IMR-90 (cell line): ENCODE measurements around the gene LY6G6D. TPM values are rescaled to one million over a fixed set of nuclear protein-coding genes. Genes with fewer than 3 reads are reported as not detected.

ENCODE experiments used
- ATAC-seq: fragments of 200-7000 bp; cut with Tn5 transposase; 2 replicates; pipeline ENCODE4 v1.9.1; 2020; ENCODE audit warnings: low read depth, mild to moderate bottlenecking, moderate library complexity
- BruUV-seq: library from RNA; stranded (reverse); fragments of 400-500 nt; replicated peaks from 2 replicates; lab custom pipeline; 2021; lab: Mats Ljungman, UMichigan
- CTCF ChIA-PET: fragments of 300-600 bp; formaldehyde crosslinking; extraction: SDS; loops from one replicate; lab custom pipeline; 2021; ENCODE audit warnings: antibody characterized with exemption; lab: Yijun Ruan, JAX
- POLR2A ChIA-PET: fragments of 300-600 bp; sonication (Branson Sonifier 250); formaldehyde crosslinking; loops from one replicate; lab custom pipeline; 2022; ENCODE audit warnings: antibody characterized with exemption; ENCODE audit not compliant: unreplicated experiment; lab: Charles Lee
- DNase-seq: peaks from one replicate; pipeline ENCODE4 v3.0.0; 2013
- H2AFZ ChIP-seq: replicated peaks from 2 replicates; pipeline ENCODE3; 2013; ENCODE audit warnings: low read length, mild to moderate bottlenecking; ENCODE audit not compliant: poor library complexity
- H2AK5ac ChIP-seq: 2 replicates; pipeline ENCODE4 v1.6.1; 2013; ENCODE audit warnings: low read depth, low read length, inconsistent platforms
- H2AK9ac ChIP-seq: replicated peaks from 2 replicates; pipeline ENCODE3; 2013; ENCODE audit warnings: mild to moderate bottlenecking, low read depth, low read length, moderate library complexity; ENCODE audit not compliant: poor library complexity
- H2BK120ac ChIP-seq: 2 replicates; pipeline ENCODE4 v1.6.1; 2013; ENCODE audit warnings: low read depth, low read length, inconsistent platforms
- H2BK15ac ChIP-seq: 3 replicates; pipeline ENCODE4 v1.6.1; 2013; ENCODE audit warnings: low read depth, low read length, inconsistent platforms
- H2BK20ac ChIP-seq: 2 replicates; pipeline ENCODE4 v1.6.1; 2013; ENCODE audit warnings: low read depth, mild to moderate bottlenecking, inconsistent platforms, low read length, moderate library complexity
- H2BK5ac ChIP-seq: 2 replicates; pipeline ENCODE4 v1.6.1; 2013; ENCODE audit warnings: mild to moderate bottlenecking, low read depth, low read length, inconsistent platforms; ENCODE audit not compliant: poor library complexity, severe bottlenecking
- H3K14ac ChIP-seq: replicated peaks from 2 replicates; pipeline ENCODE4 v1.6.1; 2013; ENCODE audit warnings: low read depth, low read length, inconsistent platforms
- H3K18ac ChIP-seq: 2 replicates; pipeline ENCODE4 v1.6.1; 2013; ENCODE audit warnings: low read depth, low read length, control low read depth
- H3K23ac ChIP-seq: 2 replicates; pipeline ENCODE4 v1.6.1; 2013; ENCODE audit warnings: low read depth, low read length, inconsistent platforms
- H3K27ac ChIP-seq: 2 replicates; pipeline ENCODE4 v1.5.1; 2013; ENCODE audit warnings: mild to moderate bottlenecking, control low read depth, low read length; ENCODE audit not compliant: insufficient read depth
- H3K27me3 ChIP-seq: 2 replicates; pipeline ENCODE4 v1.6.1; 2013; ENCODE audit warnings: low read length; ENCODE audit not compliant: control insufficient read depth, insufficient read depth
- H3K36me3 ChIP-seq: 2 replicates; pipeline ENCODE4 v1.6.1; 2013; ENCODE audit warnings: low read length, mixed read lengths; ENCODE audit not compliant: control insufficient read depth, insufficient read depth
- H3K4ac ChIP-seq: 2 replicates; pipeline ENCODE4 v1.6.1; 2013; ENCODE audit warnings: low read depth, low read length, inconsistent platforms
- H3K4me1 ChIP-seq: 2 replicates; pipeline ENCODE4 v1.6.1; 2013; ENCODE audit warnings: low read length, mixed read lengths; ENCODE audit not compliant: control insufficient read depth, insufficient read depth
- H3K4me2 ChIP-seq: 2 replicates; pipeline ENCODE4 v1.6.1; 2013; ENCODE audit warnings: low read depth, mild to moderate bottlenecking, control low read depth, low read length, moderate library complexity
- H3K4me3 ChIP-seq: 2 replicates; pipeline ENCODE4 v1.5.1; 2013; ENCODE audit warnings: low read depth, mild to moderate bottlenecking, control low read depth, low read length, moderate library complexity; ENCODE audit not compliant: insufficient read depth
- H3K56ac ChIP-seq: 2 replicates; pipeline ENCODE4 v1.6.1; 2013; ENCODE audit warnings: low read length, inconsistent platforms; ENCODE audit not compliant: insufficient read depth; ENCODE audit errors: extremely low read depth
- H3K79me1 ChIP-seq, 2 experiments: 2 replicates each; pipeline ENCODE4 v1.6.1; 2013; ENCODE audit warnings: low read length in 2 of 2, inconsistent platforms in 1 of 2, low read depth in 1 of 2
- H3K9ac ChIP-seq: 2 replicates; pipeline ENCODE4 v1.6.1; 2013; ENCODE audit warnings: low read depth, low read length, control low read depth
- H3K9me1 ChIP-seq: 2 replicates; pipeline ENCODE4 v1.6.1; 2013; ENCODE audit warnings: low read length, inconsistent platforms; ENCODE audit not compliant: insufficient read depth
- H3K9me3 ChIP-seq: 2 replicates; pipeline ENCODE4 v1.6.1; 2013; ENCODE audit warnings: low read length; ENCODE audit not compliant: control insufficient read depth, insufficient read depth
- H4K20me1 ChIP-seq: 2 replicates; pipeline ENCODE4 v1.6.1; 2013; ENCODE audit warnings: low read length, inconsistent platforms; ENCODE audit not compliant: insufficient read depth
- H4K5ac ChIP-seq: 2 replicates; pipeline ENCODE4 v1.6.1; 2013; ENCODE audit warnings: mild to moderate bottlenecking, low read depth, low read length, control low read depth
- H4K8ac ChIP-seq, 2 experiments: 2 replicates each; pipeline ENCODE4 v1.6.1; 2013; ENCODE audit warnings: low read depth in 2 of 2, low read length in 2 of 2, control low read depth in 1 of 2, inconsistent platforms in 1 of 2
- H4K91ac ChIP-seq: 2 replicates; pipeline ENCODE4 v1.6.1; 2013; ENCODE audit warnings: low read depth, low read length, inconsistent platforms; ENCODE audit not compliant: insufficient read depth
- FOS ChIP-seq: fragments of 150-350 bp; IDR thresholded peaks from 2 replicates; pipeline ENCODE4 v1.6.1; 2016; ENCODE audit warnings: low read depth, low read length
- MAZ ChIP-seq: IDR thresholded peaks from 2 replicates; pipeline ENCODE4 v1.6.1; 2012; ENCODE audit warnings: low read depth, mild to moderate bottlenecking, low read length, improper control_type of control experiment, moderate library complexity, borderline replicate concordance
- NFE2L2 ChIP-seq: fragments of 150-350 bp; IDR thresholded peaks from 2 replicates; pipeline ENCODE4 v1.6.1; 2016; ENCODE audit warnings: low read depth, mild to moderate bottlenecking, low read length
- POLR2A ChIP-seq: IDR thresholded peaks from 2 replicates; pipeline ENCODE4 v1.6.1; 2012; ENCODE audit warnings: mild to moderate bottlenecking, low read depth, low read length
- WGBS, 2 experiments: methylation state at CpG; one replicate each; pipeline versions ENCODE4 v1.1.5 to v1.1.7; 2013; ENCODE audit warnings: missing lambda C conversion rate in 2 of 2; ENCODE audit not compliant: insufficient read length in 1 of 2; ENCODE audit errors: extremely low coverage in 2 of 2; 5-methylcytosine and 5-hydroxymethylcytosine counted together
- dilution Hi-C: fragments of 300-500 bp; cut with HindIII; formaldehyde crosslinking; loops from one replicate; pipeline ENCODE4 v1.14.3; 2018; ENCODE audit warnings: low sequenced_read_pairs; ENCODE audit not compliant: unreplicated experiment
- in situ Hi-C: fragments of 300-500 bp; cut with MboI; formaldehyde crosslinking; loops from 3 replicates; pipeline ENCODE4 v1.14.3; 2019; ENCODE audit warnings: low sequenced_read_pairs, inconsistent platforms, mixed read lengths
- intact Hi-C: fragments of 100-400 bp; cut with micrococcal nuclease; formaldehyde crosslinking; loops from 2 replicates; pipeline ENCODE4 v1.10.0; 2022
- polyA plus RNA-seq, 3 experiments: library from polyadenylated mRNA; depleted of rRNA; stranded (reverse); fragments of >200 nt; gene quantifications; 2 replicates each; pipeline ENCODE4 v1.2.3, GENCODE V29; 2012; ENCODE audit warnings: low replicate concordance in 1 of 3
- total RNA-seq: library from RNA; depleted of rRNA; stranded (reverse); fragments of >200 nt; gene quantifications from 2 replicates; pipeline ENCODE4 v1.2.3, GENCODE V29; 2012

LY6G6D gene
- total and polyA plus RNA-seq, 2 of the 4 experiments (the other 2 are of a cell fraction): not detected

- in situ Hi-C loops: no loop called here
- H3K27ac ChIP-seq: peak within 1 kb of the TSS; percentile 94
- H4K8ac ChIP-seq: peak within 1 kb of the TSS; percentile 74 to 95
- peak within 1 kb of the TSS; percentile 71 for H2BK15ac ChIP-seq
- H3K36me3 ChIP-seq: peaks cover 26% of the 10 kb centered on the region
- intact Hi-C loops: no loop called here
- peak within 1 kb of the TSS; percentile 100 for H2AK9ac ChIP-seq
- H3K9me1 ChIP-seq: peaks cover 14% of the 10 kb centered on the region
- peak within 1 kb of the TSS; percentile 98 for H3K4ac ChIP-seq
- ChIA-PET CTCF (no interaction called here), POLR2A (interaction anchor here (0.6 kb wide), 1 partner anchor 19 kb away, joined by 3 read pairs; no protein-coding TSS in a partner anchor)
- dilution Hi-C loops: no loop called here
- H2BK5ac ChIP-seq: peak within 1 kb of the TSS; percentile 99
- TF ChIP-seq MAZ (peak; percentile 90; the same call in 1 of the 2 replicates), POLR2A (peak; percentile 83), NFE2L2 (no peak), FOS (peak; percentile 44; the same call in 1 of the 2 replicates)
- H3K4me1 ChIP-seq: peaks cover 18% of the 10 kb centered on the region
- H3K9ac ChIP-seq: peak within 1 kb of the TSS; percentile 98
- no peaks in the 10 kb centered on the region for H3K9me3 ChIP-seq
- H3K4me3 ChIP-seq: peak within 1 kb of the TSS; percentile 81
- H3K79me1 ChIP-seq: peaks cover 13 to 75% of the 10 kb centered on the region in 2 experiments; a peak in 3 of 4 replicates
- H3K23ac ChIP-seq: peak within 1 kb of the TSS; percentile 99
- H2BK120ac ChIP-seq: peak within 1 kb of the TSS; percentile 81
- no CpG with 5 or more reads among the region's 24 CpGs for WGBS, 2 experiments
- peak within 1 kb of the TSS; percentile 76 for H2BK20ac ChIP-seq
- peak within 1 kb of the TSS; percentile 99 for H3K14ac ChIP-seq
- H3K27me3 ChIP-seq: no peaks in the 10 kb centered on the region
- H4K5ac ChIP-seq: peak within 1 kb of the TSS; percentile 86
- peak within 1 kb of the TSS; percentile 99 for H3K56ac ChIP-seq
- peak within 1 kb of the TSS; percentile 96 for H3K4me2 ChIP-seq
- peaks cover 25% of the 10 kb centered on the region for H4K20me1 ChIP-seq
- H2AFZ ChIP-seq: peak within 1 kb of the TSS; percentile 92
- DNase-seq: peak; percentile 75
- TSS peak; percentile 61 for BruUV-seq
- ATAC-seq: peak; percentile 57
- peak within 1 kb of the TSS; percentile 99 for H4K91ac ChIP-seq
- peak within 1 kb of the TSS; percentile 98 for H2AK5ac ChIP-seq
- peak within 1 kb of the TSS; percentile 80 for H3K18ac ChIP-seq
Observed at GRCh38 chr6:31736021-31736767, 21.0 kb downstream of the LY6G6D start, which contains the start of gene CLIC1. TSS of gene CLIC1 (minus strand) at chr6:31736530. CDS start at chr6:31736300, 230 bp downstream.
